Esophagus muscularis mucosa (tissue), 4 donors: Measurements from ENCODE around the gene AJUBA. TPM values are rescaled to one million over a fixed set of nuclear protein-coding genes. Genes with fewer than 3 reads are reported as not detected.

Experiments
- DNase-seq: peaks from one replicate; pipeline ENCODE4 v3.0.0-alpha.2; 2017; ENCODE audit errors: extremely low spot score
- H3K27ac ChIP-seq, 4 donors: fragments of 200-600 bp; sonication (generic); replicated peaks in 1 of 4; 1 replicate in 3 of 4; 2 replicates in 1 of 4; pipeline ENCODE4 v1.5.1; 2016 to 2019; ENCODE audit warnings: mild to moderate bottlenecking in 1 of 4
- H3K27me3 ChIP-seq, 4 donors: fragments of 200-600 bp; sonication (generic); one replicate each; pipeline versions ENCODE4 v1.5.1 to v1.6.0; 2016 to 2019
- H3K36me3 ChIP-seq, 4 donors: fragments of 200-600 bp; sonication (generic); one replicate each; pipeline ENCODE4 v1.5.1; 2016 to 2019
- H3K4me1 ChIP-seq, 4 donors: fragments of 200-600 bp; sonication (generic); one replicate each; pipeline ENCODE4 v1.5.1; 2016 to 2019
- H3K4me3 ChIP-seq, 4 donors: fragments of 200-600 bp; sonication (generic); 1 replicate in 2 of 4; 2 replicates in 2 of 4; pipeline ENCODE4 v1.5.1; 2016 to 2019; ENCODE audit warnings: mild to moderate bottlenecking in 4 of 4, moderate library complexity in 1 of 4
- H3K9me3 ChIP-seq, 4 donors: fragments of 200-600 bp; sonication (generic); 1 replicate in 3 of 4; 2 replicates in 1 of 4; pipeline ENCODE4 v1.5.1; 2016 to 2019
- EP300 ChIP-seq: sonication (generic); formaldehyde crosslinking; IDR thresholded peaks from one replicate; pipeline ENCODE4 v1.6.1; 2017; ENCODE audit warnings: antibody characterized with exemption
- POLR2A ChIP-seq: fragments of 450-650 bp; IDR thresholded peaks from one replicate; pipeline ENCODE4 v1.6.1; 2017; ENCODE audit warnings: antibody characterized with exemption, moderate library complexity, mild to moderate bottlenecking, low read depth
- POLR2AphosphoS5 ChIP-seq, 2 donors: sonication (generic); formaldehyde crosslinking; IDR thresholded peaks; one replicate each; pipeline ENCODE4 v1.6.1; 2017; ENCODE audit warnings: antibody characterized with exemption in 2 of 2
- WGBS: methylation state at CpG from one replicate; pipeline ENCODE4 v1.1.5; 2018; 5-methylcytosine and 5-hydroxymethylcytosine counted together
- intact Hi-C: fragments of 100-400 bp; cut with DNase I; formaldehyde crosslinking; loops from one replicate; pipeline ENCODE4 v1.15.1; 2023
- total RNA-seq, 4 donors: library from RNA; depleted of rRNA; stranded (reverse); fragments of >200 nt; gene quantifications; one replicate each; pipeline versions ENCODE4 v1.1.0 to v1.2.1, GENCODE V29; 2016
- TF ChIP-seq, protein P1 (sequence below), 3 experiments: fragments of 200-600 bp in 2 of 3; fragments of 450-650 bp in 1 of 3; sonication (generic) in 2 of 3; IDR thresholded peaks; one replicate each; pipeline ENCODE4 v1.5.1; 2017 to 2019; ENCODE audit warnings: antibody characterized with exemption in 3 of 3, mild to moderate bottlenecking in 2 of 3, moderate library complexity in 1 of 3

Gene AJUBA
- total RNA-seq, 4 donors from 2014 or later, result 7.0 to 32.5 (median 17.9) TPM

DNA sequence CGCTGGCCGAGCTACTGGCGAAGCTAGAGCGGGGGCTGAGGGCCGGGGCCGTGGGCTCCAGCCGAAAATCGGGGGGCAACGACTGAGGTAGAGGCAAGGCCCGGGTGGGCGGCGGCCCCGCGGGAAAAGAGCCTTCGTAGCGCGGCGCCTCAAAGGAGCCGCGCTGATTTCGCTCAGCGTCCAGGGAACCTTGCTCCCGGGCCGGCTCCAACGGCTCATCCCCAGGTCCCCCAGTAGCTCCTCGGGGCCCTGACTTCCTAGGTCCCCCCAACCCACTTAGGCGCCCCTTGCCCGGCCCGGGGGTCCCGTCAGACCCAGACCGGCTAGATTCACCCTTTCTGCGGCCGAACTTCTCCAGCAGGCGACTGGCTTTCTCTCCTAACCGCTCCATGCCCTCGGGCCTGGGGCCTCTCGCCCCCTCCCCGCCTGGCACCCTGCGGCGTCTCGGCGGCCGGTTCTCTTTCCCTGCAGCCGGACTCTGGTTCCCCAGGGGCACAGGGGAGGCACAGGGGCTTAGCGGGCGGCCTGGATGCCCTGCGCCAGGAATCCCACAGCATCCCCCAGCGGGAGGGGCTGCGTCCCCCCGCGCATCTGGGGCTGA lies 375 bp downstream of the AJUBA start:
- intact Hi-C loops, result loop anchor here (5.0 to 10.0 kb wide), 2 partner anchors 50 to 107 kb away; partner anchors contain the start of gene LRP10
- Histone ChIP-seq H3K9me3 (no peaks in the 10 kb centered on the region), H3K27me3 (peaks cover 0 to 18% (median 0%) of the 10 kb centered on the region in 4 donors), H3K27ac (peak overlapping the region; percentile 75 to 89 (median 83)), H3K36me3 (no peaks in the 10 kb centered on the region), H3K4me1 (peaks cover 44 to 66% (median 61%) of the 10 kb centered on the region in 4 donors), H3K4me3 (peak overlapping the region; percentile 74 to 87 (median 74))
- no peak for DNase-seq
- WGBS, result 4% methylated on average over 5 of the region's 51 CpGs
- TF ChIP-seq POLR2A (no peak), POLR2AphosphoS5 (IDR thresholded peaks at IDR 0.05) (no peak), EP300 (no peak)
- TF ChIP-seq, protein P1, sequence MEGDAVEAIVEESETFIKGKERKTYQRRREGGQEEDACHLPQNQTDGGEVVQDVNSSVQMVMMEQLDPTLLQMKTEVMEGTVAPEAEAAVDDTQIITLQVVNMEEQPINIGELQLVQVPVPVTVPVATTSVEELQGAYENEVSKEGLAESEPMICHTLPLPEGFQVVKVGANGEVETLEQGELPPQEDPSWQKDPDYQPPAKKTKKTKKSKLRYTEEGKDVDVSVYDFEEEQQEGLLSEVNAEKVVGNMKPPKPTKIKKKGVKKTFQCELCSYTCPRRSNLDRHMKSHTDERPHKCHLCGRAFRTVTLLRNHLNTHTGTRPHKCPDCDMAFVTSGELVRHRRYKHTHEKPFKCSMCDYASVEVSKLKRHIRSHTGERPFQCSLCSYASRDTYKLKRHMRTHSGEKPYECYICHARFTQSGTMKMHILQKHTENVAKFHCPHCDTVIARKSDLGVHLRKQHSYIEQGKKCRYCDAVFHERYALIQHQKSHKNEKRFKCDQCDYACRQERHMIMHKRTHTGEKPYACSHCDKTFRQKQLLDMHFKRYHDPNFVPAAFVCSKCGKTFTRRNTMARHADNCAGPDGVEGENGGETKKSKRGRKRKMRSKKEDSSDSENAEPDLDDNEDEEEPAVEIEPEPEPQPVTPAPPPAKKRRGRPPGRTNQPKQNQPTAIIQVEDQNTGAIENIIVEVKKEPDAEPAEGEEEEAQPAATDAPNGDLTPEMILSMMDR (IDR thresholded peaks at IDR 0.05), result no peak

DNA sequence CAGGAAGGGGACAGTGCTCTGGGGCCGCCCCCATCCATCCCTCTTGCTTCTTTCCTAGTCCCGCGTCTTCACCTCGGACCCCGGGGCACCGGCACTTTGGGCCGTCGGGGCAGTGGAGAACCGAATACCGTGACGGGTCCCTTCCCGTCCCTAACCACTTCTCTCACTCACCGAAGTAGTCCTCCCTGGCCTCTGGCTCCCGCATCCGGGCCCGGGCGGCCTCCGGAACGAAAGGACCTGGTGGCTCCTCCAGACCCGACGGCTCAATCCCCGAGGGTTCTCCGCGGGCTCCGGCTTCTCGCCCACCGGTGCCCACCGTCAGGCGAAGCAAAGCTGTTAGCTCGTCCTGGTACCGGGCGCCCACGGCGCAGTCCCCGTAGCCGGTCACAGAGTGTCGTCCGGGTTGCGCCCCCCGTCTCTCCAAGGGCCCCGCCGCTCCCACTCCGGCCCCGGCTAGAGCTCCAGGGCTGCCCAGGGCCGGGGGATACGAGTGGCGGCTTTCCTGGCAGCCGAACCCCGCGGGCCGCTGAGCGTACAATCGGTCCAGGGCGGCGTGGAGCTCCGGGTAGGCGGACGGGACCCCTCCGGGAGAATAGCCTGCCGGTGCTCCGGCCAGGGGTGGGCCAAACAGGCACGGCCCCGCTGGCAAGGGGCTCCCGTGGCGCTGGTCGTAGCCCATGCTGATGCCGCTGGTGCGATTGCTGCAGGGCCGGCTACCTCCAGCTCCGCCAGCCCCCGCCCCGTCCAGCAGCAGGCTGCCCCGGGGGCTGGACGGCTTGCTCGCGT lies 1.1 kb downstream of the AJUBA start:
- Histone ChIP-seq H3K36me3 (peaks cover 0 to under 1% (median 0%) of the 10 kb centered on the region in 4 donors), H3K27me3 (peaks cover 0 to 18% (median 0%) of the 10 kb centered on the region in 4 donors), H3K4me1 (peaks cover 49 to 72% (median 68%) of the 10 kb centered on the region in 4 donors), H3K9me3 (no peaks in the 10 kb centered on the region), H3K4me3 (peak overlapping the region; percentile 74 to 87 (median 74)), H3K27ac (peak overlapping the region; percentile 75 to 89 (median 83))
- no peak for TF ChIP-seq POLR2AphosphoS5 (IDR thresholded peaks at IDR 0.05)
- TF ChIP-seq EP300, result no peak
- TF ChIP-seq, protein P1 (IDR thresholded peaks at IDR 0.05), result no peak
- no peak for TF ChIP-seq POLR2A
- intact Hi-C loops, result loop anchor here (5.0 to 10.0 kb wide), 2 partner anchors 49 to 106 kb away; partner anchors contain the start of gene LRP10
- DNase-seq, result no peak
- 1% methylated on average over 15 of the region's 76 CpGs for WGBS

DNA sequence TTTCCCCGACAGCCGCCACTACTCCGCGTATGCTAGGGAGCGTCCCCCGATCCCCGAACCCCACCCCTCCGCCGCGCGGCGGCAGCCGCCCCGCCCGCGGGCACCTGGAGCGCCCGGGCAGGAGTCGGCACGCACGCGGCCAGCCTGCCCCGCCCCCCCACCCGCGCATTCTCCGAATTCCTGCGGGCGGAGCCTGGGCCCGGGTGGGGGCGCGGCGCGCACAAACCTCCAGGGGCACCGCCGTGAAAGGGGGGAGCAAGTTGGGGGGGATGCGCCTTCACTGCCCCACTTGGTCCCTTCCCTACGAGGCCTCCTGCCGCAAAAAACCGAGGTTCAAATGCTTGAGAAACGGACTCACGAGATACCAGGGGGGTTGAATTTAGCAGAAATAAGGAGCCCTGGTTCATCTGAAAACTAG lies 1.7 kb downstream of the AJUBA start:
- no peak for DNase-seq
- 19% methylated on average over 3 of the region's 41 CpGs for WGBS
- Histone ChIP-seq H3K27ac (peak overlapping the region; percentile 75 to 89 (median 83)), H3K27me3 (peaks cover 0 to 18% (median 0%) of the 10 kb centered on the region in 4 donors), H3K9me3 (no peaks in the 10 kb centered on the region), H3K4me1 (peaks cover 49 to 73% (median 69%) of the 10 kb centered on the region in 4 donors), H3K36me3 (peaks cover 0 to 3% (median 0%) of the 10 kb centered on the region in 4 donors), H3K4me3 (peak overlapping the region; percentile 74 to 87 (median 74))
- TF ChIP-seq EP300 (no peak), POLR2AphosphoS5 (IDR thresholded peaks at IDR 0.05) (peak in 1 of 2 donors; percentile 39), POLR2A (no peak)
- TF ChIP-seq, protein P1 (IDR thresholded peaks at IDR 0.05), result no peak
- intact Hi-C loops, result loop anchor here (5.0 to 10.0 kb wide), 2 partner anchors 48 to 106 kb away; partner anchors contain the start of gene LRP10

DNA sequence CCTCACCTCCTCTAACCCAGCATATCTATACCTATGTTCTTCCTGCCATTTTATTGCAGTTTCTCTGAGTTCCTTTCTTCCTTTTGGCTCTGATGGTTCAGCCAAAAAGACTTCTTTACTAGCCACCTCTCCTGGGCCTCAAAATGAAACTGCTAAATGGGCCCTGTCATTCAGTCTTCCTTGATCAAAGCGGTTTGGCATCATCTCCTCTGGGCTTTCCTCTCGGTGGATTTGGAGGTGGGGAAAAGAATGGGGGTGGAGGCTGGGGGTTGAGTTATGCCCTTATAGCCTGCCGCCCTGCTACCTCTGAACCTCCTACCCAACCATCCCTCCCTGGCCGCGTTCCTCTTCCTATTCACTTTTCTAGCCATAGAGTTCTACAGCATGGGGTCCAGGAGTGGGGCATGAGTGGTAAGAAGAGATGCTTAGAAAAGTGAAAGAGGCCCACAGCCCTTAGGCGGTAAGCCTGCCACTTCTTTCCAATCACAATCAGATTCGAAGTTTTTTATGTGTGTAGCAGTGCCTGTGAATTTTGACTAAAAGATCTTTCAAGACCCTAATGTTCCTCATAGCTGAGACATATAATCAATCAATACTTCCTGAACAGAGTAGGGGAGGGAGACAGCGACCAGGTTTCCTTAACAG lies 2.5 kb downstream of the AJUBA start:
- intact Hi-C loops, result loop anchor here (5.0 to 10.0 kb wide), 2 partner anchors 48 to 105 kb away; partner anchors contain the start of gene LRP10
- no peak for DNase-seq
- peaks cover 49 to 73% (median 69%) of the 10 kb centered on the region in 4 donors for H3K4me1 ChIP-seq

More for the DNA sequence above, 2.5 kb downstream of the AJUBA start:
- peaks cover 0 to 4% (median 0%) of the 10 kb centered on the region in 4 donors for H3K36me3 ChIP-seq
- peaks cover 0 to 18% (median 0%) of the 10 kb centered on the region in 4 donors for H3K27me3 ChIP-seq
- 72% methylated on average over 8 of the region's 8 CpGs for WGBS
- TF ChIP-seq POLR2A (no peak), POLR2AphosphoS5 (IDR thresholded peaks at IDR 0.05) (no peak), EP300 (no peak)
- TF ChIP-seq, protein P1 (IDR thresholded peaks at IDR 0.05), result no peak
- H3K9me3 ChIP-seq, result no peaks in the 10 kb centered on the region
- peak overlapping the region; percentile 74 to 87 (median 74) for H3K4me3 ChIP-seq
- peak overlapping the region; percentile 75 to 89 (median 83) for H3K27ac ChIP-seq
